PC-9 (cell line): ENCODE measurements around the gene SMAD6.

Source experiments
- EZH2 ChIP-seq: fragments of 200-600 bp; sonication (generic); IDR thresholded peaks from 2 replicates; pipeline ENCODE4 v1.8.0; 2017; ENCODE audit warnings: antibody characterized with exemption, low read depth
- TF ChIP-seq, protein P1 (sequence below): fragments of 200-600 bp; sonication (generic); conservative IDR thresholded peaks from 2 replicates; pipeline ENCODE4 v1.6.1; 2017; ENCODE audit warnings: mixed run types, antibody characterized with exemption, mild to moderate bottlenecking, moderate library complexity

DNA sequence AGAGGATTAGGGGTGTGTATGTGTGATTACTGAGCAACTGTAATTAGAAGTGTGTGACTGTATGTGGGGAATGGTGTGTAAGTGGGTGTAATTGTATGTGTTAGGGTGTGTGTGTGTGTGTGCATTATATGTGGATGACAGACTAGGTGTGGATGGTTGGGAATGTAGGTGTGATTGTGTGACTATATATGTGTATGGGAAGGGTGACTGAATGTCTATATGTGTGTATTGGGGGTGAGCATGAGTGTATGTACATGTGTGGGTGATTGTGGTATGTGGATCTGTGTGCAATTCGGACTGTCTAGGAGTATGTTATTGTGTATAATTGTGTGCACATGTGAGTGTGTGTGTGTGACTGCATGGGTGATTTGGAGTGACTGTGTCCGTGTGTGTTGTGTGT lies 43.2 kb upstream of the SMAD6 start:
- TF ChIP-seq, protein P1, sequence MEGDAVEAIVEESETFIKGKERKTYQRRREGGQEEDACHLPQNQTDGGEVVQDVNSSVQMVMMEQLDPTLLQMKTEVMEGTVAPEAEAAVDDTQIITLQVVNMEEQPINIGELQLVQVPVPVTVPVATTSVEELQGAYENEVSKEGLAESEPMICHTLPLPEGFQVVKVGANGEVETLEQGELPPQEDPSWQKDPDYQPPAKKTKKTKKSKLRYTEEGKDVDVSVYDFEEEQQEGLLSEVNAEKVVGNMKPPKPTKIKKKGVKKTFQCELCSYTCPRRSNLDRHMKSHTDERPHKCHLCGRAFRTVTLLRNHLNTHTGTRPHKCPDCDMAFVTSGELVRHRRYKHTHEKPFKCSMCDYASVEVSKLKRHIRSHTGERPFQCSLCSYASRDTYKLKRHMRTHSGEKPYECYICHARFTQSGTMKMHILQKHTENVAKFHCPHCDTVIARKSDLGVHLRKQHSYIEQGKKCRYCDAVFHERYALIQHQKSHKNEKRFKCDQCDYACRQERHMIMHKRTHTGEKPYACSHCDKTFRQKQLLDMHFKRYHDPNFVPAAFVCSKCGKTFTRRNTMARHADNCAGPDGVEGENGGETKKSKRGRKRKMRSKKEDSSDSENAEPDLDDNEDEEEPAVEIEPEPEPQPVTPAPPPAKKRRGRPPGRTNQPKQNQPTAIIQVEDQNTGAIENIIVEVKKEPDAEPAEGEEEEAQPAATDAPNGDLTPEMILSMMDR: no peak
- TF ChIP-seq EZH2: no peak
